WTC11 (cell line): ENCODE results near the gene LHPP. TPM values are rescaled to one million over a fixed set of nuclear protein-coding genes. Genes with fewer than 3 reads are reported as not detected.

ENCODE experiments used
- ATAC-seq: fragments of 200-7000 bp; cut with Tn5 transposase; 2 replicates; pipeline ENCODE4 v1.10.0; 2021; ENCODE audit warnings: mild to moderate bottlenecking, moderate library complexity
- CTCF ChIA-PET: fragments of 300-600 bp; sonication (Branson Sonifier 250); formaldehyde crosslinking; loops from one replicate; lab custom pipeline; 2021; ENCODE audit warnings: antibody characterized with exemption; lab: Charles Lee
- POLR2A ChIA-PET: fragments of 350-600 bp; sonication (Branson Sonifier 250); formaldehyde crosslinking; loops from one replicate; lab custom pipeline; 2021; ENCODE audit warnings: antibody characterized with exemption; lab: Charles Lee
- DNase-seq: peaks from one replicate; pipeline ENCODE4 v3.0.0; 2021; ENCODE audit warnings: low spot score
- H3K27ac Mint-ChIP-seq: 2 replicates; pipeline ENCODE4 v1.8.0; 2021; ENCODE audit warnings: mixed read lengths
- H3K27me3 Mint-ChIP-seq: 2 replicates; pipeline ENCODE4 v1.8.0; 2021; ENCODE audit warnings: low read depth, mild to moderate bottlenecking, moderate library complexity, mixed read lengths
- H3K36me3 Mint-ChIP-seq: 2 replicates; pipeline ENCODE4 v1.8.0; 2021; ENCODE audit warnings: mixed read lengths
- H3K4me1 Mint-ChIP-seq: 2 replicates; pipeline ENCODE4 v1.8.0; 2022; ENCODE audit warnings: mixed read lengths
- H3K4me3 Mint-ChIP-seq: 2 replicates; pipeline ENCODE4 v1.8.0; 2021; ENCODE audit warnings: mild to moderate bottlenecking, moderate library complexity, mixed read lengths
- H3K9me3 Mint-ChIP-seq: 2 replicates; pipeline ENCODE4 v1.8.0; 2021; ENCODE audit warnings: mixed read lengths
- ATF6 ChIP-seq: sonication (generic); formaldehyde crosslinking; IDR thresholded peaks from 2 replicates; pipeline ENCODE4 v1.8.1; 2023; ENCODE audit warnings: mild to moderate bottlenecking, missing genetic modification reagents
- CBFB ChIP-seq: sonication (generic); formaldehyde crosslinking; IDR thresholded peaks from 2 replicates; pipeline ENCODE4 v1.8.1; 2022; ENCODE audit warnings: mild to moderate bottlenecking, low read depth, missing genetic modification reagents
- CREM ChIP-seq: sonication (generic); formaldehyde crosslinking; IDR thresholded peaks from 2 replicates; pipeline ENCODE4 v1.8.1; 2022; ENCODE audit warnings: mild to moderate bottlenecking, missing genetic modification reagents, moderate library complexity
- FOXJ3 ChIP-seq: sonication (generic); formaldehyde crosslinking; IDR thresholded peaks from 2 replicates; pipeline ENCODE4 v1.9.0; 2021; ENCODE audit warnings: missing genetic modification reagents, mild to moderate bottlenecking, borderline replicate concordance
- GABPB1 ChIP-seq: sonication (generic); formaldehyde crosslinking; IDR thresholded peaks from 2 replicates; pipeline ENCODE4 v1.8.1; 2023; ENCODE audit warnings: mild to moderate bottlenecking, missing genetic modification reagents
- IRF1 ChIP-seq: sonication (generic); formaldehyde crosslinking; IDR thresholded peaks from 2 replicates; pipeline ENCODE4 v1.8.0; 2023; ENCODE audit warnings: missing genetic modification reagents
- KAT7 ChIP-seq: sonication (generic); formaldehyde crosslinking; IDR thresholded peaks from 2 replicates; pipeline ENCODE4 v1.8.1; 2023; ENCODE audit warnings: missing genetic modification reagents, mild to moderate bottlenecking, borderline replicate concordance
- NR2C2 ChIP-seq: sonication (generic); formaldehyde crosslinking; IDR thresholded peaks from 2 replicates; pipeline ENCODE4 v1.8.0; 2022; ENCODE audit warnings: mild to moderate bottlenecking, missing genetic modification reagents
- PRDM15 ChIP-seq: sonication (generic); formaldehyde crosslinking; IDR thresholded peaks from 2 replicates; pipeline ENCODE4 v1.8.0; 2022; ENCODE audit warnings: missing genetic modification reagents
- PRRX2 ChIP-seq: fragments of 250-450 bp; sonication (Bioruptor Pico); IDR thresholded peaks from 2 replicates; pipeline ENCODE4 v1.8.0; 2021; ENCODE audit warnings: mild to moderate bottlenecking
- SP1 ChIP-seq: sonication (generic); formaldehyde crosslinking; conservative IDR thresholded peaks from 2 replicates; pipeline ENCODE4 v1.8.1; 2022; ENCODE audit warnings: missing genetic modification reagents
- STAT6 ChIP-seq: sonication (generic); formaldehyde crosslinking; conservative IDR thresholded peaks from 2 replicates; pipeline ENCODE4 v1.8.1; 2023; ENCODE audit warnings: mild to moderate bottlenecking, low read depth, missing genetic modification reagents, moderate library complexity
- TP53 ChIP-seq: sonication (generic); formaldehyde crosslinking; IDR thresholded peaks from 2 replicates; pipeline ENCODE4 v1.8.1; 2023; ENCODE audit warnings: mild to moderate bottlenecking, missing genetic modification reagents
- ZBTB43 ChIP-seq: sonication (generic); formaldehyde crosslinking; IDR thresholded peaks from 2 replicates; pipeline ENCODE4 v1.8.1; 2023; ENCODE audit warnings: mild to moderate bottlenecking, missing genetic modification reagents
- ZNF138 ChIP-seq: sonication (generic); formaldehyde crosslinking; conservative IDR thresholded peaks from 2 replicates; pipeline ENCODE4 v1.8.1; 2022; ENCODE audit warnings: mild to moderate bottlenecking, moderate library complexity, missing genetic modification reagents
- ZNF423 ChIP-seq: fragments of 250-450 bp; sonication (Bioruptor Pico); IDR thresholded peaks from 2 replicates; pipeline ENCODE4 v2.1.2; 2022; ENCODE audit warnings: mild to moderate bottlenecking, moderate library complexity
- ZNF425 ChIP-seq: fragments of 250-450 bp; sonication (Bioruptor Pico); conservative IDR thresholded peaks from 2 replicates; pipeline ENCODE4 v1.9.0; 2021; ENCODE audit warnings: mild to moderate bottlenecking
- ZNF532 ChIP-seq: fragments of 250-450 bp; sonication (Bioruptor Pico); IDR thresholded peaks from 2 replicates; pipeline ENCODE4 v1.9.0; 2021; ENCODE audit warnings: mild to moderate bottlenecking, borderline replicate concordance
- total RNA-seq: library from RNA; stranded (reverse); gene quantifications from 3 replicates; pipeline ENCODE4 v1.2.3, GENCODE V29; 2021

Gene LHPP
- total RNA-seq, 1 experiment from 2014 or later = 33.2 TPM

GRCh38 chr10:124562425-124563060 is 100.9 kb downstream of the LHPP start:
- H3K4me3 Mint-ChIP-seq = no peak overlapping the region
- no peaks in the 10 kb centered on the region; the same call in 1 of the 2 replicates for H3K36me3 Mint-ChIP-seq
- ChIA-PET POLR2A (interaction anchor here (0.7 kb wide), 1 partner anchor 26 kb away, joined by 4 read pairs; no protein-coding TSS in a partner anchor), CTCF (no interaction called here)
- no peaks in the 10 kb centered on the region for H3K27me3 Mint-ChIP-seq
- no peak for ATAC-seq
- DNase-seq = no peak
- peaks cover 4% of the 10 kb centered on the region for H3K9me3 Mint-ChIP-seq
- no peak overlapping the region for H3K27ac Mint-ChIP-seq
- peaks cover 15% of the 10 kb centered on the region for H3K4me1 Mint-ChIP-seq
- no peak for TF ChIP-seq PRDM15 (CRISPR knock-in tag)
- no peak for TF ChIP-seq IRF1 (CRISPR knock-in tag)
- no peak for TF ChIP-seq STAT6
- no peak for TF ChIP-seq ZNF532 (CRISPR knock-in tag)
- TF ChIP-seq NR2C2 = no peak
- TF ChIP-seq GABPB1 (CRISPR knock-in tag) = no peak
- TF ChIP-seq ZNF138 (CRISPR knock-in tag) = no peak
- TF ChIP-seq KAT7 = no peak
- TF ChIP-seq CBFB (CRISPR knock-in tag) = no peak
- TF ChIP-seq SP1 = no peak
- TF ChIP-seq ZNF425 (CRISPR knock-in tag) = no peak
- TF ChIP-seq FOXJ3 = no peak
- no peak for TF ChIP-seq PRRX2 (CRISPR knock-in tag)
- no peak for TF ChIP-seq ATF6 (CRISPR knock-in tag)
- no peak for TF ChIP-seq ZBTB43 (CRISPR knock-in tag)
- TF ChIP-seq ZNF423 (CRISPR knock-in tag) = no peak
- TF ChIP-seq TP53 (CRISPR knock-in tag) = no peak
- no peak for TF ChIP-seq CREM
